ENCODE data around the gene PTPN14. TPM values are rescaled to one million over a fixed set of nuclear protein-coding genes. Genes with fewer than 3 reads are reported as not detected.
"Not testable (repeated sequence)": the region's sequence is repeated elsewhere in the genome, so short reads cannot be mapped to it uniquely, and the experiment has no call there.

Gene PTPN14
- polyA plus RNA-seq, 3 donors: 2.0 to 8.8 (median 7.3) TPM

- no peak overlapping the region for H3K27ac ChIP-seq (ENCODE audit: low read depth, low read length)
Observed at GRCh38 chr1:214494706-214495105, 56.7 kb downstream of the PTPN14 start.

GRCh38 chr1:214494179-214494578 lies 57.2 kb downstream of the PTPN14 start:
- WGBS, 3 donors: 88 to 93% (median 93%) methylated on average over 6 of the region's 6 CpGs
- H3K27ac ChIP-seq (ENCODE audit: low read depth, low read length): not testable (repeated sequence)

More at GRCh38 chr1:214494706-214495105, 56.7 kb downstream of the PTPN14 start:
- 58 to 68% (median 60%) methylated on average over 2 of the region's 2 CpGs for whole genome bisulfite sequencing, 3 donors

GRCh38 chr1:214493126-214493796 lies 58.1 kb downstream of the PTPN14 start:
- WGBS, 3 donors: 81 to 89% (median 86%) methylated on average over 7 of the region's 7 CpGs
- no peak overlapping the region for H3K27ac ChIP-seq (ENCODE audit: low read depth, low read length)

- 86 to 90% (median 87%) methylated on average over 9 of the region's 9 CpGs for WGBS, 3 donors
- H3K27ac ChIP-seq (ENCODE audit: low read depth, low read length): no peak overlapping the region
Observed at GRCh38 chr1:214492401-214493075, 58.9 kb downstream of the PTPN14 start.

GRCh38 chr1:214491468-214492146 lies 59.8 kb downstream of the PTPN14 start:
- WGBS, 3 donors: 70 to 81% (median 74%) methylated on average over 5 of the region's 5 CpGs
- no peak overlapping the region for H3K27ac ChIP-seq (ENCODE audit: low read depth, low read length)

GRCh38 chr1:214485151-214485550 lies 66.3 kb downstream of the PTPN14 start:
- 77 to 87% (median 77%) methylated on average over 5 of the region's 5 CpGs for WGBS, 3 donors
- H3K27ac ChIP-seq (ENCODE audit: low read depth, low read length): no peak overlapping the region

GRCh38 chr1:214483180-214483579 lies 68.2 kb downstream of the PTPN14 start:
- WGBS, 3 donors: 84 to 90% (median 88%) methylated on average over 13 of the region's 13 CpGs
- H3K27ac ChIP-seq (ENCODE audit: low read depth, low read length): not testable (repeated sequence)

- not testable (repeated sequence) for H3K27ac ChIP-seq (ENCODE audit: low read depth, low read length)
- 30 to 72% (median 41%) methylated on average over 2 of the region's 2 CpGs for WGBS, 3 donors
Observed at GRCh38 chr1:214481983-214482634, 69.3 kb downstream of the PTPN14 start.

- 69 to 85% (median 75%) methylated on average over 7 of the region's 7 CpGs for WGBS, 3 donors
- no peak overlapping the region for H3K27ac ChIP-seq (ENCODE audit: low read depth, low read length)
Observed at GRCh38 chr1:214476986-214477870, 74.2 kb downstream of the PTPN14 start.

- 80 to 87% (median 84%) methylated on average over 10 of the region's 10 CpGs for WGBS, 3 donors
- H3K27ac ChIP-seq (ENCODE audit: low read depth, low read length): no peak overlapping the region
Observed at GRCh38 chr1:214476229-214476985, 75.0 kb downstream of the PTPN14 start.

- 89 to 95% (median 95%) methylated on average over 3 of the region's 3 CpGs for WGBS, 3 donors
- H3K27ac ChIP-seq (ENCODE audit: low read depth, low read length): no peak overlapping the region
Observed at GRCh38 chr1:214475746-214476145, 75.7 kb downstream of the PTPN14 start.

- H3K27ac ChIP-seq (ENCODE audit: low read depth, low read length): no peak overlapping the region
- WGBS, 3 donors: 97% methylated on average over 2 of the region's 2 CpGs
Observed at GRCh38 chr1:214475331-214475730, 76.1 kb downstream of the PTPN14 start.

- no peak overlapping the region for H3K27ac ChIP-seq (ENCODE audit: low read depth, low read length)
- 79 to 92% (median 84%) methylated on average over 3 of the region's 3 CpGs for WGBS, 3 donors
Observed at GRCh38 chr1:214474467-214474866, 76.9 kb downstream of the PTPN14 start.

GRCh38 chr1:214473862-214474261 lies 77.5 kb downstream of the PTPN14 start:
- H3K27ac ChIP-seq (ENCODE audit: low read depth, low read length): no peak overlapping the region
- 86 to 97% (median 93%) methylated on average over 2 of the region's 2 CpGs for WGBS, 3 donors

GRCh38 chr1:214473387-214473786 lies 78.0 kb downstream of the PTPN14 start:
- no peak overlapping the region for H3K27ac ChIP-seq (ENCODE audit: low read depth, low read length)
- WGBS, 3 donors: 56 to 90% (median 88%) methylated on average over 1 of the region's 1 CpG

- H3K27ac ChIP-seq (ENCODE audit: low read depth, low read length): no peak overlapping the region
Observed at GRCh38 chr1:214472364-214472763, 79.0 kb downstream of the PTPN14 start.

GRCh38 chr1:214471458-214471857 lies 79.9 kb downstream of the PTPN14 start:
- WGBS, 3 donors: 72 to 90% (median 86%) methylated on average over 2 of the region's 2 CpGs
- H3K27ac ChIP-seq (ENCODE audit: low read depth, low read length): no peak overlapping the region

Measured in adipose tissue (tissue), 3 donors.